GM23338 (cell line): Measurements from ENCODE around the gene SEC14L3. TPM values are rescaled to one million over a fixed set of nuclear protein-coding genes. Genes with fewer than 3 reads are reported as not detected.

ENCODE experiments used
- ATAC-seq: fragments of 200-7000 bp; cut with Tn5 transposase; 3 replicates; pipeline ENCODE4 v1.9.1; 2020
- DNase-seq: peaks from one replicate; pipeline ENCODE4 v3.0.0-alpha.2; 2015; ENCODE audit warnings: low spot score
- H2AFZ ChIP-seq: fragments of 200-600 bp; sonication (generic); 2 replicates; pipeline ENCODE4 v1.8.0; 2016; ENCODE audit warnings: antibody characterized with exemption, mild to moderate bottlenecking, moderate library complexity
- H3F3A ChIP-seq: fragments of 200-600 bp; sonication (generic); replicated peaks from 2 replicates; pipeline ENCODE4 v1.8.0; 2017; ENCODE audit warnings: antibody characterized with exemption, mixed run types, low read depth
- H3K27ac ChIP-seq: fragments of 200-600 bp; sonication (generic); 2 replicates; pipeline ENCODE4 v1.6.1; 2016; ENCODE audit warnings: low read depth
- H3K27me3 ChIP-seq: fragments of 200-600 bp; sonication (generic); 2 replicates; pipeline ENCODE4 v1.8.0; 2016; ENCODE audit warnings: mild to moderate bottlenecking, mixed run types, moderate library complexity; ENCODE audit not compliant: insufficient read depth
- H3K36me3 ChIP-seq: fragments of 200-600 bp; sonication (generic); 2 replicates; pipeline ENCODE4 v1.8.0; 2016; ENCODE audit warnings: mild to moderate bottlenecking; ENCODE audit not compliant: insufficient read depth
- H3K4me1 ChIP-seq: fragments of 200-600 bp; sonication (generic); 2 replicates; pipeline ENCODE4 v1.8.0; 2016; ENCODE audit warnings: mild to moderate bottlenecking, moderate library complexity; ENCODE audit not compliant: insufficient read depth
- H3K4me2 ChIP-seq: fragments of 200-600 bp; sonication (generic); 2 replicates; pipeline ENCODE4 v1.7.1; 2017; ENCODE audit warnings: mixed run types
- H3K4me3 ChIP-seq: fragments of 200-600 bp; sonication (generic); 2 replicates; pipeline ENCODE4 v1.6.1; 2016; ENCODE audit warnings: mixed run types
- H3K79me2 ChIP-seq: fragments of 200-600 bp; sonication (generic); replicated peaks from 2 replicates; pipeline ENCODE4 v1.8.0; 2017; ENCODE audit warnings: mild to moderate bottlenecking; ENCODE audit not compliant: insufficient read depth
- H3K9me2 ChIP-seq: fragments of 200-600 bp; sonication (generic); 2 replicates; pipeline ENCODE4 v1.8.0; 2017; ENCODE audit not compliant: insufficient read depth
- H4K20me1 ChIP-seq: fragments of 200-600 bp; sonication (generic); replicated peaks from 2 replicates; pipeline ENCODE4 v1.8.0; 2017; ENCODE audit warnings: mild to moderate bottlenecking; ENCODE audit not compliant: insufficient read depth
- H3K27ac Mint-ChIP-seq: 2 replicates; pipeline ENCODE4 v1.8.0; 2020; ENCODE audit warnings: inconsistent platforms, mild to moderate bottlenecking, moderate library complexity, mixed read lengths
- H3K27me3 Mint-ChIP-seq: 3 replicates; pipeline ENCODE4 v1.8.0; 2022; ENCODE audit warnings: low read depth, mild to moderate bottlenecking, moderate library complexity, mixed read lengths, inconsistent platforms; ENCODE audit not compliant: insufficient read depth, poor library complexity
- H3K36me3 Mint-ChIP-seq: 3 replicates; pipeline ENCODE4 v1.8.0; 2021; ENCODE audit warnings: low read depth, mild to moderate bottlenecking, inconsistent platforms, moderate library complexity, mixed read lengths
- H3K4me1 Mint-ChIP-seq: 3 replicates; pipeline ENCODE4 v1.8.0; 2020; ENCODE audit warnings: mild to moderate bottlenecking, inconsistent platforms, mixed read lengths
- H3K4me3 Mint-ChIP-seq: 3 replicates; pipeline ENCODE4 v1.8.0; 2021; ENCODE audit warnings: moderate library complexity, mild to moderate bottlenecking, inconsistent platforms, mixed read lengths
- H3K9me3 Mint-ChIP-seq: 3 replicates; pipeline ENCODE4 v1.8.0; 2020; ENCODE audit warnings: moderate library complexity, mild to moderate bottlenecking, inconsistent platforms, mixed read lengths
- CREB1 ChIP-seq: fragments of 250-450 bp; sonication (Bioruptor Pico); IDR thresholded peaks from 2 replicates; pipeline ENCODE4 v1.5.0; 2020; ENCODE audit warnings: low read depth, mild to moderate bottlenecking, moderate library complexity
- EZH2 ChIP-seq: fragments of 200-600 bp; sonication (generic); IDR thresholded peaks from one replicate; pipeline ENCODE4 v1.8.0; 2017; ENCODE audit warnings: antibody characterized with exemption, mild to moderate bottlenecking, low read depth; ENCODE audit not compliant: unreplicated experiment
- EZH2phosphoT487 ChIP-seq: fragments of 200-600 bp; sonication (generic); IDR thresholded peaks from one replicate; pipeline ENCODE4 v1.8.1; 2018; ENCODE audit warnings: antibody characterized with exemption; ENCODE audit not compliant: unreplicated experiment
- JUNB ChIP-seq: IDR thresholded peaks from one replicate; pipeline ENCODE4 v1.6.1; 2016; ENCODE audit warnings: antibody characterized with exemption; ENCODE audit not compliant: unreplicated experiment
- NANOG ChIP-seq: IDR thresholded peaks from 2 replicates; pipeline ENCODE4 v1.6.1; 2016; ENCODE audit warnings: antibody characterized with exemption, borderline replicate concordance
- POLR2AphosphoS5 ChIP-seq: IDR thresholded peaks from 2 replicates; pipeline ENCODE4 v1.6.1; 2016; ENCODE audit warnings: antibody characterized with exemption, low read depth
- STAT1 ChIP-seq: IDR thresholded peaks from one replicate; pipeline ENCODE4 v1.6.1; 2016; ENCODE audit warnings: antibody characterized with exemption; ENCODE audit not compliant: unreplicated experiment
- ZNF114 ChIP-seq: fragments of 250-450 bp; sonication (Bioruptor Pico); IDR thresholded peaks from 2 replicates; pipeline ENCODE4 v1.5.0; 2020; ENCODE audit warnings: mild to moderate bottlenecking, moderate library complexity
- ZNF331 ChIP-seq: fragments of 250-450 bp; sonication (Bioruptor Pico); IDR thresholded peaks from 2 replicates; pipeline ENCODE4 v1.5.0; 2020; ENCODE audit warnings: low read depth, mild to moderate bottlenecking, moderate library complexity
- long read RNA-seq: library from polyadenylated mRNA; unstranded; transcript quantifications from one replicate; pipeline ENCODE4 v2.0.0, GENCODE V29; 2020; ENCODE audit not compliant: unreplicated experiment
- polyA plus RNA-seq: library from polyadenylated mRNA; unstranded; fragments of >200 nt; fragmentation: Nextera tagmentation; extraction: Ambion mirVana; gene quantifications from 2 replicates; pipeline ENCODE4 v1.2.1, GENCODE V29; 2016
- total RNA-seq: library from RNA; depleted of rRNA; stranded (reverse); fragments of >200 nt; shearing (Covaris generic); gene quantifications from 2 replicates; pipeline ENCODE4 v1.2.3, GENCODE V29; 2014; rRNA removed
- TF ChIP-seq, protein P1 (sequence below): IDR thresholded peaks from one replicate; pipeline ENCODE4 v1.6.1; 2018; ENCODE audit warnings: antibody characterized with exemption; ENCODE audit not compliant: unreplicated experiment
- TF ChIP-seq, protein P2 (sequence below), 2 experiments: fragments of 200-600 bp in 1 of 2; sonication (generic) in 1 of 2; conservative IDR thresholded peaks; 2 replicates each; pipeline versions ENCODE4 v1.5.1 to v1.6.1; 2016 to 2017; ENCODE audit warnings: antibody characterized with exemption in 2 of 2, low read depth in 2 of 2, mild to moderate bottlenecking in 2 of 2, moderate library complexity in 1 of 2
- TF ChIP-seq, protein P3 (sequence below): fragments of 250-450 bp; sonication (Bioruptor Pico); IDR thresholded peaks from 2 replicates; pipeline ENCODE4 v1.5.0; 2020; ENCODE audit warnings: mild to moderate bottlenecking, moderate library complexity
- TF ChIP-seq, protein P4 (sequence below): IDR thresholded peaks from 2 replicates; pipeline ENCODE4 v1.6.1; 2016; ENCODE audit warnings: antibody characterized with exemption

Gene SEC14L3
- total RNA-seq (not detected in 2 replicates), polyA plus RNA-seq (not detected in 2 replicates)
- long read RNA-seq, result 0 reads

DNA sequence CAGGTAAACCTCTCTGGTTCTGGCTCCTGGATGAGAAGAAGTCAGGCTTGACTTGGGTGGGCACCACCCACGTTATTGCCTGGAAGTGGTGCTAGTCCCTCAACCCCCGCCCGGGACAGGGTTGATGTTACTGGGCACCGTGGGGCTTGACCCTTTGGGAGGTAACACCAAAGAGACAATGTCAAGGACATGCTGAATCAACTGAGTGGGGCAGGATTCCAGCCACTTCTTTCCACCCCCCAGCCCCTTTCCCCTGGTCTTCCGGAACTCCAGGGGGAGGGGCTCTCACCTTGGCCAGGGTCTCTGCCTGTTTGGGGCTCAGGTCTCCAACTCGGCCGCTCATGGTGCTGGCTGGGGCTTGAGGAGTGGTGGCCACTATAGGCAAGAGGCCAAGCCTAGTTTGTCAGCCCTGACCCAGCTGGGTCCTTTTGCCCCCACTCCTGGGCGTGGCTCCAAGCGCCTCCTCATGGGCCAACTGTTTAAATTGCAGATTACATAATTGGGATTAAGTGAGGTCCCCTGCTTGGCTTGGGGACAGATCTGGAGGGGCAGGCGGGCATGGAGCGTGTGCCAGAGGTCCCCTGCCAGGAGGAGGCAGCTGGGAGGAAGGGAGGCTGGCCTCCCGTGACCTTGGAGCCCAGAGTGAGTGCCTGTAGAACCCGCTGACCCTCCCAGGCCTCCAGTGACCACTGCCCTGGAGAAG, at the start of gene SEC14L3:
TSS of gene SEC14L3 (minus strand) at position 402 of the 703 bp plus-strand sequence. CDS start at position 343, 59 bp downstream.
- no peak within 1 kb of the TSS for H2AFZ ChIP-seq
- no peak within 1 kb of the TSS for H3K4me3 ChIP-seq
- no peak within 1 kb of the TSS for H3K27ac ChIP-seq
- DNase-seq (no peak), ATAC-seq (no peak)
- H3K4me1 ChIP-seq, result no peaks in the 10 kb centered on the region
- Mint-ChIP-seq H3K27ac (no peak within 1 kb of the TSS), H3K4me3 (no peak within 1 kb of the TSS), H3K27me3 (peaks cover 3% of the 10 kb centered on the region), H3K4me1 (peaks cover 4% of the 10 kb centered on the region; the same call in 1 of the 3 replicates), H3K36me3 (no peaks in the 10 kb centered on the region), H3K9me3 (no peaks in the 10 kb centered on the region)
- H3F3A ChIP-seq, result no peaks in the 10 kb centered on the region
- no peak within 1 kb of the TSS for H3K4me2 ChIP-seq
- no peaks in the 10 kb centered on the region for H3K36me3 ChIP-seq
- H3K9me2 ChIP-seq, result no peaks in the 10 kb centered on the region
- H4K20me1 ChIP-seq, result no peaks in the 10 kb centered on the region
- TF ChIP-seq ZNF114 (CRISPR knock-in tag) (no peak), EZH2 (no peak), JUNB (no peak), STAT1 (no peak), NANOG (no peak), EZH2phosphoT487 (no peak), ZNF331 (CRISPR knock-in tag) (no peak), CREB1 (CRISPR knock-in tag) (no peak), POLR2AphosphoS5 (no peak)
- TF ChIP-seq, protein P1, sequence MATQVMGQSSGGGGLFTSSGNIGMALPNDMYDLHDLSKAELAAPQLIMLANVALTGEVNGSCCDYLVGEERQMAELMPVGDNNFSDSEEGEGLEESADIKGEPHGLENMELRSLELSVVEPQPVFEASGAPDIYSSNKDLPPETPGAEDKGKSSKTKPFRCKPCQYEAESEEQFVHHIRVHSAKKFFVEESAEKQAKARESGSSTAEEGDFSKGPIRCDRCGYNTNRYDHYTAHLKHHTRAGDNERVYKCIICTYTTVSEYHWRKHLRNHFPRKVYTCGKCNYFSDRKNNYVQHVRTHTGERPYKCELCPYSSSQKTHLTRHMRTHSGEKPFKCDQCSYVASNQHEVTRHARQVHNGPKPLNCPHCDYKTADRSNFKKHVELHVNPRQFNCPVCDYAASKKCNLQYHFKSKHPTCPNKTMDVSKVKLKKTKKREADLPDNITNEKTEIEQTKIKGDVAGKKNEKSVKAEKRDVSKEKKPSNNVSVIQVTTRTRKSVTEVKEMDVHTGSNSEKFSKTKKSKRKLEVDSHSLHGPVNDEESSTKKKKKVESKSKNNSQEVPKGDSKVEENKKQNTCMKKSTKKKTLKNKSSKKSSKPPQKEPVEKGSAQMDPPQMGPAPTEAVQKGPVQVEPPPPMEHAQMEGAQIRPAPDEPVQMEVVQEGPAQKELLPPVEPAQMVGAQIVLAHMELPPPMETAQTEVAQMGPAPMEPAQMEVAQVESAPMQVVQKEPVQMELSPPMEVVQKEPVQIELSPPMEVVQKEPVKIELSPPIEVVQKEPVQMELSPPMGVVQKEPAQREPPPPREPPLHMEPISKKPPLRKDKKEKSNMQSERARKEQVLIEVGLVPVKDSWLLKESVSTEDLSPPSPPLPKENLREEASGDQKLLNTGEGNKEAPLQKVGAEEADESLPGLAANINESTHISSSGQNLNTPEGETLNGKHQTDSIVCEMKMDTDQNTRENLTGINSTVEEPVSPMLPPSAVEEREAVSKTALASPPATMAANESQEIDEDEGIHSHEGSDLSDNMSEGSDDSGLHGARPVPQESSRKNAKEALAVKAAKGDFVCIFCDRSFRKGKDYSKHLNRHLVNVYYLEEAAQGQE, result no peak
- TF ChIP-seq, protein P2, sequence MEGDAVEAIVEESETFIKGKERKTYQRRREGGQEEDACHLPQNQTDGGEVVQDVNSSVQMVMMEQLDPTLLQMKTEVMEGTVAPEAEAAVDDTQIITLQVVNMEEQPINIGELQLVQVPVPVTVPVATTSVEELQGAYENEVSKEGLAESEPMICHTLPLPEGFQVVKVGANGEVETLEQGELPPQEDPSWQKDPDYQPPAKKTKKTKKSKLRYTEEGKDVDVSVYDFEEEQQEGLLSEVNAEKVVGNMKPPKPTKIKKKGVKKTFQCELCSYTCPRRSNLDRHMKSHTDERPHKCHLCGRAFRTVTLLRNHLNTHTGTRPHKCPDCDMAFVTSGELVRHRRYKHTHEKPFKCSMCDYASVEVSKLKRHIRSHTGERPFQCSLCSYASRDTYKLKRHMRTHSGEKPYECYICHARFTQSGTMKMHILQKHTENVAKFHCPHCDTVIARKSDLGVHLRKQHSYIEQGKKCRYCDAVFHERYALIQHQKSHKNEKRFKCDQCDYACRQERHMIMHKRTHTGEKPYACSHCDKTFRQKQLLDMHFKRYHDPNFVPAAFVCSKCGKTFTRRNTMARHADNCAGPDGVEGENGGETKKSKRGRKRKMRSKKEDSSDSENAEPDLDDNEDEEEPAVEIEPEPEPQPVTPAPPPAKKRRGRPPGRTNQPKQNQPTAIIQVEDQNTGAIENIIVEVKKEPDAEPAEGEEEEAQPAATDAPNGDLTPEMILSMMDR (conservative IDR thresholded peaks at IDR 0.05; ENCODE audit: low read depth in 2 of 2), result no peak
- TF ChIP-seq, protein P3, sequence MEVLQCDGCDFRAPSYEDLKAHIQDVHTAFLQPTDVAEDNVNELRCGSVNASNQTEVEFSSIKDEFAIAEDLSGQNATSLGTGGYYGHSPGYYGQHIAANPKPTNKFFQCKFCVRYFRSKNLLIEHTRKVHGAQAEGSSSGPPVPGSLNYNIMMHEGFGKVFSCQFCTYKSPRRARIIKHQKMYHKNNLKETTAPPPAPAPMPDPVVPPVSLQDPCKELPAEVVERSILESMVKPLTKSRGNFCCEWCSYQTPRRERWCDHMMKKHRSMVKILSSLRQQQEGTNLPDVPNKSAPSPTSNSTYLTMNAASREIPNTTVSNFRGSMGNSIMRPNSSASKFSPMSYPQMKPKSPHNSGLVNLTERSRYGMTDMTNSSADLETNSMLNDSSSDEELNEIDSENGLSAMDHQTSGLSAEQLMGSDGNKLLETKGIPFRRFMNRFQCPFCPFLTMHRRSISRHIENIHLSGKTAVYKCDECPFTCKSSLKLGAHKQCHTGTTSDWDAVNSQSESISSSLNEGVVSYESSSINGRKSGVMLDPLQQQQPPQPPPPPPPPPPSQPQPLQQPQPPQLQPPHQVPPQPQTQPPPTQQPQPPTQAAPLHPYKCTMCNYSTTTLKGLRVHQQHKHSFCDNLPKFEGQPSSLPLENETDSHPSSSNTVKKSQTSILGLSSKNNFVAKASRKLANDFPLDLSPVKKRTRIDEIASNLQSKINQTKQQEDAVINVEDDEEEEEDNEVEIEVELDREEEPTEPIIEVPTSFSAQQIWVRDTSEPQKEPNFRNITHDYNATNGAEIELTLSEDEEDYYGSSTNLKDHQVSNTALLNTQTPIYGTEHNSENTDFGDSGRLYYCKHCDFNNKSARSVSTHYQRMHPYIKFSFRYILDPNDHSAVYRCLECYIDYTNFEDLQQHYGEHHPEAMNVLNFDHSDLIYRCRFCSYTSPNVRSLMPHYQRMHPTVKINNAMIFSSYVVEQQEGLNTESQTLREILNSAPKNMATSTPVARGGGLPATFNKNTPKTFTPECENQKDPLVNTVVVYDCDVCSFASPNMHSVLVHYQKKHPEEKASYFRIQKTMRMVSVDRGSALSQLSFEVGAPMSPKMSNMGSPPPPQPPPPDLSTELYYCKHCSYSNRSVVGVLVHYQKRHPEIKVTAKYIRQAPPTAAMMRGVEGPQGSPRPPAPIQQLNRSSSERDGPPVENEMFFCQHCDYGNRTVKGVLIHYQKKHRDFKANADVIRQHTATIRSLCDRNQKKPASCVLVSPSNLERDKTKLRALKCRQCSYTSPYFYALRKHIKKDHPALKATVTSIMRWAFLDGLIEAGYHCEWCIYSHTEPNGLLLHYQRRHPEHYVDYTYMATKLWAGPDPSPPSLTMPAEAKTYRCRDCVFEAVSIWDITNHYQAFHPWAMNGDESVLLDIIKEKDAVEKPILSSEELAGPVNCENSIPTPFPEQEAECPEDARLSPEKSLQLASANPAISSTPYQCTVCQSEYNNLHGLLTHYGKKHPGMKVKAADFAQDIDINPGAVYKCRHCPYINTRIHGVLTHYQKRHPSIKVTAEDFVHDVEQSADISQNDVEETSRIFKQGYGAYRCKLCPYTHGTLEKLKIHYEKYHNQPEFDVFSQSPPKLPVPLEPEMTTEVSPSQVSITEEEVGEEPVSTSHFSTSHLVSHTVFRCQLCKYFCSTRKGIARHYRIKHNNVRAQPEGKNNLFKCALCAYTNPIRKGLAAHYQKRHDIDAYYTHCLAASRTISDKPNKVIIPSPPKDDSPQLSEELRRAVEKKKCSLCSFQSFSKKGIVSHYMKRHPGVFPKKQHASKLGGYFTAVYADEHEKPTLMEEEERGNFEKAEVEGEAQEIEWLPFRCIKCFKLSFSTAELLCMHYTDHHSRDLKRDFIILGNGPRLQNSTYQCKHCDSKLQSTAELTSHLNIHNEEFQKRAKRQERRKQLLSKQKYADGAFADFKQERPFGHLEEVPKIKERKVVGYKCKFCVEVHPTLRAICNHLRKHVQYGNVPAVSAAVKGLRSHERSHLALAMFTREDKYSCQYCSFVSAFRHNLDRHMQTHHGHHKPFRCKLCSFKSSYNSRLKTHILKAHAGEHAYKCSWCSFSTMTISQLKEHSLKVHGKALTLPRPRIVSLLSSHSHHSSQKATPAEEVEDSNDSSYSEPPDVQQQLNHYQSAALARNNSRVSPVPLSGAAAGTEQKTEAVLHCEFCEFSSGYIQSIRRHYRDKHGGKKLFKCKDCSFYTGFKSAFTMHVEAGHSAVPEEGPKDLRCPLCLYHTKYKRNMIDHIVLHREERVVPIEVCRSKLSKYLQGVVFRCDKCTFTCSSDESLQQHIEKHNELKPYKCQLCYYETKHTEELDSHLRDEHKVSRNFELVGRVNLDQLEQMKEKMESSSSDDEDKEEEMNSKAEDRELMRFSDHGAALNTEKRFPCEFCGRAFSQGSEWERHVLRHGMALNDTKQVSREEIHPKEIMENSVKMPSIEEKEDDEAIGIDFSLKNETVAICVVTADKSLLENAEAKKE (CRISPR knock-in tag), result no peak
- TF ChIP-seq, protein P4, sequence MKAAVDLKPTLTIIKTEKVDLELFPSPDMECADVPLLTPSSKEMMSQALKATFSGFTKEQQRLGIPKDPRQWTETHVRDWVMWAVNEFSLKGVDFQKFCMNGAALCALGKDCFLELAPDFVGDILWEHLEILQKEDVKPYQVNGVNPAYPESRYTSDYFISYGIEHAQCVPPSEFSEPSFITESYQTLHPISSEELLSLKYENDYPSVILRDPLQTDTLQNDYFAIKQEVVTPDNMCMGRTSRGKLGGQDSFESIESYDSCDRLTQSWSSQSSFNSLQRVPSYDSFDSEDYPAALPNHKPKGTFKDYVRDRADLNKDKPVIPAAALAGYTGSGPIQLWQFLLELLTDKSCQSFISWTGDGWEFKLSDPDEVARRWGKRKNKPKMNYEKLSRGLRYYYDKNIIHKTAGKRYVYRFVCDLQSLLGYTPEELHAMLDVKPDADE, result no peak
- no peaks in the 10 kb centered on the region for H3K27me3 ChIP-seq
- no peaks in the 10 kb centered on the region for H3K79me2 ChIP-seq
